HG03378 (cell line): ENCODE results near the gene MESD.

ENCODE experiments used
- ATAC-seq: cut with Tn5 transposase; IDR thresholded peaks from one replicate; pipeline ENCODE4 v1.9.1; 2021; ENCODE audit warnings: mild to moderate bottlenecking, moderate library complexity; ENCODE audit not compliant: unreplicated experiment

The MESD gene

DNA sequence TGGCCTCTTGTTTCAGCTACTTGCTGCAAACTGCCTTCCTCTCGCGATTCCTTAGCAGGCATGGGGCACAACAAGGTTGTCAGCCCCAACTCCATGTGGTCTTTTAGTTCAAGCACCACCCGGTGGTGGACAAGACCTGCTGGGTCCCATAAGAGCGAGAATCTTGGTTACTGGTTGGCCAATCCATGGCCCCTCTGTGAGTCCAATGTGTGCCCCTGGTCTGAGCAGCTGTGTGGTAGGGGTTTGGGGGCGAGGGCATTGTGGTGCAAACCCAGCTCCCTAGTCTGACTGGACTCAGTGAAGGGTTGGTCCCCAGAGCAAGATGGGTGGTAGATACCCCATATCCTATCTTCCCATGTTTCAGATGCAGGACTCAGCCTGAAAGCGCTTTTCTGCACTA lies 48.8 kb downstream of the MESD start:
- ATAC-seq: no peak

DNA sequence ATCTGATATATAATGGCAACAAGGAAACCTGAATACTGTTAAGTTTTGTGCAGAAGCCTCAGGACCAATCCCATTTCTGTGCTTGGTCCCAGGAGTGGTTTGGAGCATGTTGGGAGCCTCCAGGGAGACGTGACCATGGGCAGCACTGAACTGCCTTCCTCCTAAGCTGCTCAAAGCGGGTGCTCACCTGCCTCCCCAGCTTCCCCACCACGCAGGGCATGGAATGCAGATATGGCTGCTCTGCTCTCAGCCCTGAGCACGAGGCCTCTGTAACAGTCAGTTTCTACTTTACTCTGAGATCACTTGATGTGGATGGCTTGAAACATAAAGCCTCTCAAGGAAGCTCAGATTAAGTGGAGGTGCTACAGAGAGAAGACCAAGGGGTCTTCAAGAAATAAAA lies 49.3 kb downstream of the MESD start:
- no peak for ATAC-seq

DNA sequence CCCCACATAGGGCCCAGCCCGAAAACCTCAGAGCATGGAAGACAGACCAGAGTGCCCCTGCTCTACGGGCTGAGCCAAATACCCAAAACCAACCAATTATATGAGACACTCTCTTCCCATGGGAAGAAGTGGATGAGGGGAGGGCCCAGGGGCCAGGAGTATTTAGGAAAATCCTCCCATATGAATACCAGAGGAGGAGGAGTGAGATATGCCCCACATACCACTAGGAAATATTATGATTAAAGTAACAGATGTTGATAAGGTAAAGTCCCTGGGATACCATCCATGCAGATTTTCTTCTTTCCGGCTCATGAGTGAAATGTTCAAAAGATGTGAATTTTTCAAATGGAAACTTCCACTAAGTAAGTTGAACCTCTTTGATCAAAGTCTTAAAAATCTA lies 50.4 kb downstream of the MESD start:
- ATAC-seq: no peak

DNA sequence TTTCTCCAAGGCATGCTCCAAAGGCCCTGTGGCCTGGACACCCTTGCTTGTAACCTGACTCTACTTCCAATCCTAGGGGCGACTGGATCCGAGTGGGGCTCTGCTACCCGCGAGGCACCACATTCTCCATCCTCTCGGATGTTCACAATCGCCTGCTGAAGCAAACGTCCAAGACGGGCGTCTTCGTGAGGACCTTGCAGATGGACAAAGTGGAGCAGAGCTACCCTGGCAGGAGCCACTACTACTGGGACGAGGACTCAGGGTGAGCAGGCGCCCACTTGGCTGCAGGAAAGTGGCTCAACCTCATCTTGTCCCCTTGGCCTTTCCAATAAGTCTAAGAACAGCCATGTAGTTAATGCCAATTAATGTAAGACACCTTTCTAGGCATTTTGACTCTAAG lies 51.9 kb downstream of the MESD start:
- ATAC-seq: no peak

DNA sequence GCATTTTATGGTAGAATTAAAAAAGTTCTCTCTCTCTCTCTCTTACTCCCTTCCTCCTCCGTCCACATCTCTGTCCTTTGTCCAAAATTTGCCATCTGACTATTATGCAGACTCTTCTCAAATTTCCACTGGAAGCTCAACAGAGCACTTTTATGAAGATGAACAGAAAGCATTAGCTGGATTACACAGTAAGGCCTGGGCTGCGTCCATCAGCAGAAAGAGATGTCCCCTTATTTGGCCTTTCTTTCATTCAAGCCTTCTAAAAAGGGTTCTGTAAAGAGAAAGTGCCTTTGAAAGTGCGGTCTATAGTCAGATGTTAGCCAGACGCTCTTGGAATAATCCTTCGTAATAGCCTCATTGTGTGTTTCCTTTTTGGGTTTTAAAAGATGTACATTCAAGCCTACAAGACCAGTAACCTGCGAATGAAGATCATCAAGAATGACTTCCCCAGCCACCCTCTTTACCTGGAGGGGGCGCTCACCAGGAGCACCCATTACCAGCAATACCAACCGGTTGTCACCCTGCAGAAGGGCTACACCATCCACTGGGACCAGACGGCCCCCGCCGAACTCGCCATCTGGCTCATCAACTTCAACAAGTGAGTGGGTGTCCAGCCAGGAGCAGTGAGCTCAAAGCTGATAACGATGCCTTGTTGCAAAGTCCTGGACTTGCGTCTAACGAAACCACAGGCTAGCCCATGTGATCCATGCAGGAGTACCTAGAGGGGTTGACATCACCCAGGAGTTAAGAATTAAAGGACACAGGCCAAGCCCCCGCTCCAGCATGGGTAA lies 53.1 kb downstream of the MESD start:
- no peak for ATAC-seq

DNA sequence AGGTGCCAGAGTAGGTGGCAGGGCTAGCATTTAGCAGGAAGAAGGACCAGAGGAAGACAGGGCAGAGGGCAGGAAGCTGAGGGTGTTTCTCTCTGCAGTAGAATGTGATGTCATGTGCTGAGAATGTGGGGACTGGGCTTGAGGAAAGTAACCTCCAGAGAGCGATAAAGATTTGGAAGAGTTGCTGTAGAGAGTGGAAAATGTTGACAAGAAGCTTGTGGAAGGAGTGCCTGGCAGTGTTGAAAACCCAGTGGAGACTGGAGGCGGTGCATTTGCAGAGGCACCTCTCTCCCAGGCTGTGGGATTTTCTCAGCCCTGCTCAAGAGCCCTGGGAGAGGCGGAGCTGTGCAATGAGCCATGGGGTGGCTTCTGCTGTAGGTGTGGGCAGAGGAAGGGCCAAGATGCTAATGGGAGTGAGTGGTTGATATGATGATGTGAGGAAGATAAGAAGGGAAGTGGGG lies 54.8 kb downstream of the MESD start:
- no peak for ATAC-seq

DNA sequence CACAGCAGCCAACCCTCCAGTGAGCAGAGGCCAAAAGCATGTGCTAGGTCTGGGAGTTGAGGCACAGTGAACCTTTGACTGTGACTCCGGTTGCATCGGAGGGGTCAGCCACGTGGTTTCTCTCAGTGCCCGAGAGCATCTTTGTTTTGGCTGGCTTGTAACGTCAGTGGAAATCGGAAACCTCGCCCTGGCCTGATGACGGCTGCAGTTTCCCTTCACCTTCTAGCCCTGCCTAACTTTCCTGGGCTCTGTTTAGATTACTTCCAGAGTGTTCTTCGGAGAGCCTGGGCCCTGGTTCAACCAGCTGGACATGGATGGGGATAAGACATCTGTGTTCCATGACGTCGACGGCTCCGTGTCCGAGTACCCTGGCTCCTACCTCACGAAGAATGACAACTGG lies 56.6 kb downstream of the MESD start:
- no peak for ATAC-seq

DNA sequence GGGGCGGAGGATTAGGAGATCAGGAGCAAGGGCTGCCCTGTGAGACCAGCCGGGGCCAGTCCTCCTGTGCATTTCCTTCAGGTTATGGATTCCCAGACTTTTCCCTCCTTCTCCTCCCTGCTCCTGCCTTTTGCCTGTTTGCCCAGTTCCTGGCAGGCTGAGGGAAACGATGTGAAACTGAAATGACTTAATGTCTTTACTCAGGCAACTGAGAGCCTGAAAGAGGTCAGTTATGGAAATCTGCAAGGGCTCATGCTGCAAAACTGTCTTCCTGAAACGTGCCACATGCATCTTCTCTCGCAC lies 57.2 kb downstream of the MESD start:
- no peak for ATAC-seq

DNA sequence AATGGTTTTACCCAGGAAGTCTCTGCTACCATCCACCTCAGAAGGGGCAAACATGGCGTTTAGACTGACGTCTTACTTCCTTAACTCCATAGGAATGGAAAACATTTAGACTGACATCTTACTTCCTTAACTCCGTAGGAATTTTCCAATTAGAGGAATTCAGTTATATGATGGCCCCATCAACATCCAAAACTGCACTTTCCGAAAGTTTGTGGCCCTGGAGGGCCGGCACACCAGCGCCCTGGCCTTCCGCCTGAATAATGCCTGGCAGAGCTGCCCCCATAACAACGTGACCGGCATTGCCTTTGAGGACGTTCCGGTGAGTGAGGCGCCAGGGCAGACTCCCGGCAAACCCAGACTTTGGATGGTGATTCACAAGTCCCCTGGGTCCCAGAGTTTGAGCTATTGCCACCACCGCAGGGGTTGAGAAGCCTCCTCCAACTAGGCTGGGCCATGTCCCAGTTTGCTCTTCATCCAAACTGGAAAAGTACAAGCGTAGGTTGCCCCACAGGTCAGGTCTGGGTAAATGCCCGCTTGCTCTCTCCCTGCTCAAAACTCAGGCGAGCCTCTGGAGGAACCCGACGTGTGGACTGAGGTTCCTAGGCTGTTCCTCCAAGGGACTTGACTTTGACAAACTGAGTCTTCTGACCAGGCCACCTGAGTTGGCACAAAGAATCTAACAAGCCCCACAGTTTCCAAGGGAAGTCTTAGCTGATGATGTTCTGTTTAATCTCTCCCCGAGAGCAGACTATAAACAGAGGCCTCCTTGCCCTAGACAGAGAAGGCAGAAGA lies 57.7 kb downstream of the MESD start:
- ATAC-seq: no peak

DNA sequence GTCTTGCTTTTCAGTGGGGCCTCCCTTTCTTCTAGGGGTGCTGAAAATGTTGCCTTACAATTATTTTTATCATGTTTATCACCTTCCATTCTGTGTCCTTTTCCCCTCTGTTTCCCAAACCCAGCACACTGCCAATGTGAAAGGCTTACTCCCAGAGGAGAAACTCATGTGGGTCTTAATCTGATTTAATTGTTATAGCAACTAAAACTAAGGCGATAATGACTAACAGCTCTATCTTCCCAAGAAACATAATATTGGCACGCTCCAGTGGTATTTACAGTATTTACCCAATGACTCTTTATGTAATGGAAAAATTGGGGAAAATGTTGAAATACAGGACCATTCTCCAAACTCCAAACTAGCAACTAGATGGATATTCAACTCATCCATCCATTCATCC lies 58.4 kb downstream of the MESD start:
- no peak for ATAC-seq

DNA sequence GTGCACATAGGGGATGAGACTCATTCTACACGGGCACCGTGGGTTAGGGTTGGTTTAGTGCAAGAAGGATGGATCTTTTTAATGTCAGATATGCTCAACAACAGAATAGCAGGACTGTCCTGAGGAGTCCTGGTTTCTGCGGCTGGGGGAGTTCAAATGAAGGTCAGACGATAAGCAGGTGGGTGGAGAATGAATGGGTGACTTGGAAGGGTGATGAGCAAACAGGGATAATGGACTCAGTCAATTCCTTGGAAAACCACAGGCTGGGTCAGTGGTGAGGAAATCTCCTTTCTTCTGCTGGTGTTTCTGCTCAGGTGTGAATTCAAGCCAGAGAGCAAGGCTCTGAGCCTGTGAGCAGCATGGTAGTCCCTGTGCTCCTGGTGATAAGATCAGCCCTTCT lies 59.9 kb downstream of the MESD start:
- no peak for ATAC-seq

DNA sequence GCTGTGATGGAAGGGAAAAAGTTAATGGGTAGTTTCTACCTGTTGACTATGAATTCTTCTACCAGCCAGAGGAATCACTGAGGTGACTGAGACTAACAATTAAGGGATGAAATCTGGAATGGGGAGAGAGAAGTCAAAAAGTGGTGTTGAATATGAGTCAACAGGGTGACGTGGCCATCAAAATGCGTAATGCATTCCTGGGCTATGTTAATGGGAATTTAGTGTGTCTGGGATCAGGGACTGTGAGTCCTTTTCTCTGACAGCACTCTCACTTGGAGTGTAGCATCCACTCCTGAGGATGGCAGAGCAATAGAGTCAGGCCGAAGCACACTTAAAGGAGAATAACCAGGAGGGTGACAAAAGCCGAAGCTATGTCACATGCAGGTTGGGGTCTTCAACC lies 60.4 kb downstream of the MESD start:
- ATAC-seq: no peak

DNA sequence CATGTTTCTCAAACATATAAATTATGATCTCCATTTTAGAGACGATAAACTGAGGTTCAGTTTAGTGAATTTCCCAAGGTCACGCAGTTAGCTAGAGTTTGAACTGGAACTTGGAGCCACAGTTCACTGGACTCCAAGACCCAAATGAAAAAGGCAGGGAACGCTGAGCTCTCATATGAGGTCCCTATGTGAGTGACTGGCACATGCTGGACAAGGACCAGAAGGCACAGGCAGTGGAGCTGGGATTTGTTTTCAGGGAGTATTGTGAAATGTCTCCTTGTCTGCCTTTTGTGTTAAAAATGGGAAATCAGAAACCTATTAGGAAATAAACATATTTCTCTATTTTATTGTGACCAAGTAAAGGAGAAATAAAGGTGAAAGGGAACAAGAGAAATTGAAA lies 63.5 kb downstream of the MESD start:
- no peak for ATAC-seq

DNA sequence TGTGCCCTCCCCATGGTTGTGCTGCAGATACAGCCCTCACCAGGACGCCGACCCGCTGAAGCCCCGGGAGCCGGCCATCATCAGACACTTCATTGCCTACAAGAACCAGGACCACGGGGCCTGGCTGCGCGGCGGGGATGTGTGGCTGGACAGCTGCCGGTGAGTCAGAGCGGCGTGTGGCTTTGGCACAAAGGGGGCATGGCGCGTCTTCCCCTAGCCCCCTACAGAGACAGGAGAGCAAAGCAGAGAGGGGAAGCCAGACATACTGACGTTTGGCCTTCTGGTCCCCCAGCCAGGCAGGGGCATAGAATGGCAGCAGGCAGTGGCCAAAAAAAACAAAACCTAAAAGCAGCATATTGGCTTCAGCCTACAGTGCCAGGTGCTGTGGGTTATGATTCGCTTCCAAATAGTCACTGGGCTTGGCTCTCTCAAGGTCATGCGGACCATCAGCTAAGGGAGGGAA lies 64.0 kb downstream of the MESD start:
- ATAC-seq: no peak

DNA sequence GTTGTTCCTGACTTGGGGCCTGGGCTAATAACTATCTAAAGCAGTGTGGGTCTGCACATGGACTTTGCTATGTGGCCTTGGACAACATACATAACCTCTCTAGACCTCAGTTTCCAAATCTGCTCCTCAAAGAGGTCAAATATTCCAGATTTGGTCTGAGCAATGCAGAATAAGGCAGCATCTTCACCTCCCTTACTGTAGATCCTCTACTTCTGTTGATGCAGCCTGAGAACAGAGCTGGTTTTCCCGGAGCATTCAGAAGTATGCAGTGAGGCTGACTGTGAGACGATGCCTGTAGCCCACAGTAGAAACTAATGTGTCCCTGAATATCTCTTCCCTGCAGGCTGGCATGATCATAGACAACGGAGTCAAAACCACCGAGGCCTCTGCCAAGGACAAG lies 65.3 kb downstream of the MESD start:
- ATAC-seq: no peak

DNA sequence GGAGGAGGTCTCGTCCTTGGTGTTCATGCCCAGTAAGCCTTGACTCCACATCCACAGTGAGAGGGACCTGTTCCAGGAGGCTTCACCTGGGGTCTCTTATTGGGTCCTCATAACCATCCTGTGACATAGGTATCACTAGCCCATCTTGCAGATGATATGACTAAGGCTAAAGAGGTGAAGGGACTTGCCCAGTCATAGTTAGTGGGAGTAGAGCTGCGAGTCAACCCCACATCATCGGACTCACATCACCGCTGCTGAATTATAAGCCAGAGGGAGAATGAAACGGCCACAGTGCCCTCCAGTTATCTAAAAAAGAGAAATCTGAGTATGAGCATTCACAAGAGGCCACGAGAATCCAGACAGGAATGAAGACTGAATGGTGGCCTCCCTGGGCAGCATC lies 66.0 kb downstream of the MESD start:
- no peak for ATAC-seq

DNA sequence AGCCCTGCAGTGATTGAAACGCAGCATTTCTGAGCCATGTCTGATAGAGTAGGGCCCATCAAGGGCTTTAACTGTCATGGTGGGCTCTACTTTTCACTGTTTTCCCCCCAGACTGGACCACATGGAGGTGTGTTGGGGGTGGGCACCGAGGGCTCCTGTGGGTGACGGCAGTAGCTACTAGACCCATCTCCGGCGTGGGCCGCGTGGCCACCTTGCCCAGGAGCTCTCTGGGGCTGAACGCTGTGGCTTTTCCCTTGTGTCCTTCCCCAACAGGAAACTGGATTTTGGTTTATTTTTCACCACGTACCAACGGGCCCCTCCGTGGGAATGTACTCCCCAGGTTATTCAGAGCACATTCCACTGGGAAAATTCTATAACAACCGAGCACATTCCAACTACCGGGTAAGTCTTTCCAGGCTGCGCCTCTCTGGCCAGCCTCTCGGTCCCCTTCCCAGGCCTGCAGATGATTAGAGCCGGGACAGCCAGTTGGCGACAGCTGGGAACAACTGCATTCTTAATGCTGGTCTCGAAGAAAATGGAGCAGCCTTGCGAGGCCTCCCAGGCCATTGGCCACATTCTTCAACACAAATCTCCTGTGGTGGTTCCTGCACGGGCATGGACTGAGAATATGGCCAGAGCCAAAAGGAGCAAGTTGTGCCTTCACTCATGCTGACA lies 67.7 kb downstream of the MESD start:
- ATAC-seq: no peak

DNA sequence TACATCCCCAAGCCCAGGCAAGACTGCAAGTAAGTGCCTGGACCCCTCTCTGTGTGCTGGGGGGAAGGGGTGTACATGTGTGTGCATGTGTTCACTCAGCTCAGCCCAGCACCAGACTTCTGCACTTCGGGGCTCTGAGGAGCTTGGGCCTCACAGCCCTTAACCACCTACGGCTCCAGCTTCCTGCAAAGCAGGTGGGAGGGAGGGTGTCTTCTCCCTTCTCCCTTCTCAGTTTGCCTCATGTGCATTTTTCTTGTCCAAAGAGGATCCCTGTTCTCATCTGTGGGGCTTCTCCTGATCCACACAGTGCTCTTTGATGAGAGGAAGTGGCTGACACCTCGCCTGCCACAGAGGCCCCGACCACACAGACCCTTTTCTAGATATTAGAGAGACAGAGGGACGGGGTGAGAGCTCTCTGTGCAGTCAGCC lies 69.3 kb downstream of the MESD start:
- ATAC-seq: no peak

DNA sequence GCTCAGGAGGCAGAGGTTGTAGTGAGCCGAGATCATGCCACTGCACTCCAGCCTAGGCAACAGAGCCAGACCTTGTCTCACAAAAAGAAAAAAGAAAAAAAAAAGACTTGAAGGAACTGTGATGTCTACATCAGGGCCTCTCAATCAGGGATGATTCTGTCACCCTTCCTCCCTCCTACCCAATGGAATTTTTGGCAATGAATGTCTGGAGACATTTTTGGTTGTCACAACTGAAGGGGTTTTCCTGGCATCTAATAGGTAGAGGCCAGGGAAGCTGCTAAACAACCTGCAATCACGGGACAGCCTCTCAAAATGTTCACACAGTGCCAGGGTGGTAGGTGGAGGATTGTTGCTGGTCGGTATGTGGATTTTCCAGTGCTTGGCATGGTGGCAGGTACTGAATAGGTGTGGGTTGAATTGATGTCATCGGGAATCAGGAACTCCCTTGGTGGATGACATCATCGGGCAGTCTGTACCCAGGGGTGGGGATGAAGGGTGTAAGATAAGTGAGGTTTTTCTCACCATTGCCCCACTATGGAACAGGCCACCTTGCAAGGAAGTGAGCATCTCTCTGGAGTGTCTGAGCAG lies 71.3 kb downstream of the MESD start:
- ATAC-seq: no peak

DNA sequence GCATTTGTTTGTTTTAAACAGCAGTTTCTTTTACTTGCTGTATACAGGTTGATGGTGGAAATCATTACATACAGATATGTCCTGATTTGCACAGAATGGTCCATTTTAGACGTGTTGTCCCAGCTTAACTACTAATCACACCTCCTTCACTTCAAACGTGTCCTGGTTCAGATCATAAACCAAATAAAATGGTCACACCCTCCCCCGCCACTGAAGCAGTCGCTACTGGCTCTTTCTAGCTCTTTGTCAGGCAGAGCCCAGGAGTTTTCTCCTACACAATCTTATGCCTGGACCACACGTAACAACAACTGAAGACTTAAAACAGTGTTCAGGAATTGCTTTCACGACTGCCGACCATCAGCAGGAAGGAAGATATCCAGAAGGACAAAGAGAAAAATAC lies 73.6 kb downstream of the MESD start:
- ATAC-seq: no peak

DNA sequence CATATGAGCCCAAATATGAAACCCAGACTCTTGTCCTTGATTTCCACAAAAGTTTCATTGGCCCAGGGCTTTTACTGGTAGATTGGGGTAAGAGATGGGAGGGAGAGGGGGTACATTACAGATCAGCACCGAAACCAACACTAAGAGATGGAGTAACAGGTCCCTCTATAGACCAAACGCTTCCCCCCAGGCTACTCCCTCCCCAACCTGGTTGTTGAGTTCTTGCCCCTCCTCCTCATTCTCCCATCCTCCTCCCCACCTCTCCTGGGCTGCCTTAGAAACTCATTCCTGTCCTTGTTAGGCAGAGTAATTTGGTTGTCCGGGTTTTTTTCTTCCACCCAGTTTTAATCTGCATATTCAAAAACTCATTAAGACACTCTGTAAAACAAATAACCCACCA lies 74.1 kb downstream of the MESD start:
- no peak for ATAC-seq

DNA sequence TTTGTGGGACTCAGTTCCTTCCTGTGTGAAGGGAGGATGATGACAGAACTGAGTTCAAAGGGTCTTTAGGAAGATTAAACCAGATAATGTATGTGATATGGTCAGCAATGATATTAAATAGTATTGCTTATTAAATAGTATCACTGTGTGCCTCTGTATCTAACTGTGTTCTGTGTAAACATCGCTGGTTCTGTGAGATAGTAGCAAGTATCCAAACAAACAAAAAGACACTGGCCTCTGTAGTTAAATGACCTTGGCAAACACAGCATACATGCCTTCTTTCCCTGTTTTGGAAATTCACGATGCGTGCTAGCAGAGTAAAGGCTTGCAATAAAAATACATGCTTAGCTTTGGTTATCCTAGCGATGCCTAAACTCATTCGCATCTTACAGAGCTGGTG lies 76.1 kb downstream of the MESD start:
- no peak for ATAC-seq
